HG02970 (cell line): ENCODE data around the gene RHBDD1.

Source experiments
- ATAC-seq: cut with Tn5 transposase; IDR thresholded peaks from one replicate; pipeline ENCODE4 v1.9.1; 2021; ENCODE audit warnings: mild to moderate bottlenecking, moderate library complexity, moderate number of reproducible peaks; ENCODE audit not compliant: unreplicated experiment, low FRiP score

The RHBDD1 gene, protein sequence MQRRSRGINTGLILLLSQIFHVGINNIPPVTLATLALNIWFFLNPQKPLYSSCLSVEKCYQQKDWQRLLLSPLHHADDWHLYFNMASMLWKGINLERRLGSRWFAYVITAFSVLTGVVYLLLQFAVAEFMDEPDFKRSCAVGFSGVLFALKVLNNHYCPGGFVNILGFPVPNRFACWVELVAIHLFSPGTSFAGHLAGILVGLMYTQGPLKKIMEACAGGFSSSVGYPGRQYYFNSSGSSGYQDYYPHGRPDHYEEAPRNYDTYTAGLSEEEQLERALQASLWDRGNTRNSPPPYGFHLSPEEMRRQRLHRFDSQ

DNA sequence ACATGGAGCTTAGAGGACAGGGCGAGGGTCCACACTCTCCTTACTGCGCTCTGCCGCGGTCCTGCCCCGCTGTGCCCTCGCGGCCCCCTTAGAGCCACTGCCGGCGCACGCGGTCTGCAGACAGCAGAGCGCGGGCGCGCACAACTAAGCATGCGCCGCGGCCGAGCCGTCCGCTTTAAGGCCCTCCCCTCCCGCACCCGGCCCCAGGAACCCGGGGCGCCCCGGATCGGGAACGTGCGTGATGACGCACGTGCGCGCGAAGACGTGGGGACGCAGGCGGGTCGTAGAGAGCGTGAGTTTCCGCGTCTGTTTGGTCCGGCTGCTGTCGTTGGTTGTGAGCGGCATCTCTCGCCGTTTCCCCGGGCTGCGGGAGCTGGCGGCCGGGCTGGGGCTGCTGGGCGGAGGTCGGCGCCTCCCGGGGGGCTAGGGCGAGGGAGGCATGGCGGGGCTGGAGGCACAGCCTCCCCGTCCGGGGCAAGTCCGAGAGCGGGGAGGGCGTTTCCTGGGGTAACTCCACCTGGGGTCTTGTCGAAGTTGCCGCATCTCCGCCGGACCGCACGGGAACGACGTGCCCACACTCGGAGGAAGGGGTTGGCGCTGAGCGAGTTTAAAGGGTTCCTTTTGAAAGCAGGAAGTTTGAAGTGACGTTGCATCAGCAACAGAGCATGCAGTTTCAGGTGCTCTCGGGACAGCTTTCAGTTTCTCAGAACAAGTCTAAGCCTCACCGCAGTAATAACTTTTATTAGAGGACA lies at the start of gene RHBDD1:
Gene RHBDD1, plus strand, starts transcription at position 259 of the 752 bp plus-strand sequence. CDS start 28,640 bp downstream, outside the sequence.
- ATAC-seq: peak; percentile 81

DNA sequence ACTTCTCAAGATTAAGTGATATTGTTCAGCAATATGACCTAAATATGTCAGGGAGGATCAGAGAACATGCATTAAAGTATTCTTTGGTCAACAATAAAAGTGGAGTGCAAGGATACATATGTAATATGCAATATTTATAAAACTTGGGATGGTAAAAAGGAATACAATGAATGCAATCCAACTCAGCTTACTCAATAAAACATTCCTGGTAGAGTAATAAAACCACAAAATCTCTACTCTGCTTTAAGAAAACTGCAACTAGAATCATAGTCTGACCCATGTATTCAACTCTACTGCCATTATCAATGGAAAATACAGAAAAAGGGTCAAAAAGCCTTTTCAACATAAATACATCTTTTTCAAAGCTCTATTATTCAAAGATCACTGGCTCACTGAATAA lies 47.8 kb upstream of the RHBDD1 start:
- no peak for ATAC-seq

DNA sequence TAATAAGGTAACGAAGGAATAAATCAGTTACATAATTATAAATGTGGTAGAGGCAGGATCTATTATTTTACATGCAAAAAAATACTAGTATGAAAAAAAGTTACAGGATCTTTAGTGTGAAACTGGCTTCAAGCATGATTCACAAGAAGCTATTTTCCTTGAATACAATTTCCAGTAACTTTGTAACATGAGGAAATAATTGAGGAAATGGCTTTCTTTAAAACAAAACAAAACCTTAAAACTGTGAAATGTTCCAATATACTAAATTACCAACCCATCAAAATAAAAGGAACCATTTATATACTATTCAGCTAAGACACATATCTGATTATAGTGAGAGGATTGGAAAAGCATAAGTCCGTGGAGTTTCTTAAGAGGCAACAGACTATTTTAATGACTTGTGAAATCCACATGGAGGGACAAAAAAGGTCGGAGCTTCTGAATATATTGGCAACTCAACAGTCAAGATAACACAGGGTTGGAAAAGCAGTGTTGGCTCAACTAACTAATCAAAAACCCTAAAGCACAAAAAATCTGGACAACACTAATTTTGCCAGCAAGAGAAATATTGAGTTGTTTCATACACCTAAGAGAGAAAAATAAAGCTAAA lies 46.9 kb upstream of the RHBDD1 start:
- no peak for ATAC-seq

DNA sequence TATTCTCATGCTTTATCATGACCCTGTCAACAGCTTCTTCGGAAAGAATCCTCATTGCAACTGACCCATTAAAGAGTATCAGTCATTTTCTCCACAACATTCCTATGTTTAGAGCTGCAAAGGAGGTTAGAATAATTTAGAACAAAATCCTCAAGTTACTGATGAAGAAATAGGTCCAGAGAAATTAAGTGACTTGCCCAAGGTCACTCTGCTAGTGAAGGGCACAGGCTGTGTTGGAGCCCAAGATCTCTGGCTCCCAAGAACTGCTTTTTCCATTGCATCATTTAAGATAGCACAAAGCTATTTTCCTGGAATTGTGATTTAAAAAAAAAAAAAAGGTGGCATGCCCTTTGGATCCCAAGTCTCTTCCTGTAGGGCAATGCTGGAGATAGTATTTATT lies 45.8 kb upstream of the RHBDD1 start:
- ATAC-seq: no peak

DNA sequence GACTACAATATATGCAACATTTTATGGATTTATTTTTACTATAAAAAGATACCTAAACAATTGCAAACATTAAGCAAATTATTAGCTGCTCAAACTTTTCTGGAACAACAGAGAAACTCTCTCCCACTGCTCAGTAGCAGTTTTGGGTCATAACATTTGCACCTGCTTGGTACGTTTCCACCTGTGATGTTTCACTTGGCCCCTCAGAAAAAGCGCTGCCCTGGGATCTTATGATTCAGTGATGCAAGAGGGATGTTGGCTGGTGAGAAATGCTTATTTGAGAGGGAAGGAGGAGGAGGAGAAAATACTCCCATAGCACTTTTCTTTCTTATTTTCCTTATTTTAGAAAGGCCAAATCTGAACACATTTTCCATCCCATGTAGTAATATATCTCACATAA lies 45.4 kb upstream of the RHBDD1 start:
- no peak for ATAC-seq

DNA sequence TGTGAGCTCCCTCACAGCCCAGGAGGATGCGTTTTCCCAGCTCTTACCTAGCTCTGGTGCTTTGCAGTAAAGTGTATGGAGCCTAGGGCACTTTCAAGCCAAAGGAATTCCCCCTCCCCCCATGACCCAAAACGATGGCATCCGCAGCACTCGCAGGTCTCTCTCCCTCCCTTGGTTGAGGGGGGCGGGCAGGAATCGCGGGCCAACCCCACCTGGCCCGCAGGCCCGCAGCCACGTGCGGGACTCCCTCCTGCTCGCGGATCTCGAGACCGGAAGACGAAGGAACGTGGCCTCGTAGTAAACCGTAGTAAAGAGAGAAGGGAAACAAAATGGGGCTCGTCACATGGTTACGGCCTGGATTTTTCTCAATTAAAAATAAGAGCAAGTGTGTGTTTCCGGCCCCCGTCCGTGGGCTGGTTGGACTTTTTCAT lies 44.8 kb upstream of the RHBDD1 start:
- peak; percentile 67 for ATAC-seq

DNA sequence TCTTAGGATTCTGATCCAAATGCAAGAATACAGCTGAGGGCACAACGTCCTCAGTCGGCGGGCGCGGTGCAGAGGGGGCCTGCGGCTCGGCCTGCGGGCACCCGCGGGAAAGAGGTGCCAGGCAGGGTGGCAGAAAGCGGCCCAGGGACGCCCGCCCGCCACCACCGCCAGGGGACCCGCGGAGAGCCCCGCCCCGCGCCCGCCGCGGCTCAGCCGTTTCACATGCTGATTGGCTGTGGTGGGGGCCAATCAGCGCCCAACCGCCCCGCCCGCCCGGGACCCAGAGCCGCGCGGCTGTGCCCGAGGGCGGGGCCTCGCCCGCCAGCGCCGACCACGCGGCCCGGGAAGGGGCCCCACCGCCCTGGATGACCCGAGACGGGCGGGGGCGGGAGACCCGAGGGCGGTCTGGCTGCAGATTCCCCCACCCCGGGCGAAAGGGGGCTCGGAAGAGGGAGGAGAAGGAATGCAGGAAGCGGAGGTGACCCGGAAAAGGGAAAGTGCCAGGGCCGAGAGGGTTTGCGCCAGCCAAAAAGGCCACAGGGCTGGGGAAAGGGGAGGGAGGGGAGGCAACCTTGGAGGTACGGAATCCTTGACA lies 44.3 kb upstream of the RHBDD1 start:
- peak; percentile 99 for ATAC-seq

DNA sequence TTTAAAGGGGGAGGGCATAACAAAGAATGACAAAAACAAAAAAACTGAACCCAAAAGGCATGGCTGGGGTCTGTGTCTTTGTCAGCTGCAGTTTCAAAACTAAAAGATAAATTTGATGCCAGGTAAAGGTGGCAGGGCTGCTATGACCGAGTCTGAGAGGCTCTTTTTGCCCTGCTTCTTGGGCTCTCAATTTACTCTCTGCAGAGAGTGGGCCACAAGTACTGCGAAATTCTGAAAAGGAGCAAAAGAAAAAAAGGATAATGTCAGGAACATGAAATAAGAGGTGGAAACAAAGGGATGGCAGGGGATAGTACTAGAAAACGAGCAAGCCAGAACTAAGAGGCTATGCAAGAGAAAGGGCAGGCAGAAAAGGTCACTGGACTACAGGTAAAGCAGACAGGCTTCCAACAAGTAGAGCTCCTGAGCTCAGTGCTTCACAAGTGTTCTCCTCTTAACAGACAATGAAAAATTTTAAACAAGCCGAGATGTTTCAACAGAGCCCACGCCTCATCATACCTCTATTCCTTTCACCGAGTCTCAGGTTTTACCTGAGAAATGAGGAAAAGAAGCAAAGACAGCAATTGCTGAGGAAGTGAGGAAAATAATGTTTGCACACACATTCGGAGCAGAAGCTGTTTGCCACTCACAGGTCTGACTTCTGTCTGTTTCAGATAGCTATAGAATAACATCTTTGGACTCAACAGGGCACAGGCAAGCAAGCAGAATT lies 43.5 kb upstream of the RHBDD1 start:
- ATAC-seq: no peak

DNA sequence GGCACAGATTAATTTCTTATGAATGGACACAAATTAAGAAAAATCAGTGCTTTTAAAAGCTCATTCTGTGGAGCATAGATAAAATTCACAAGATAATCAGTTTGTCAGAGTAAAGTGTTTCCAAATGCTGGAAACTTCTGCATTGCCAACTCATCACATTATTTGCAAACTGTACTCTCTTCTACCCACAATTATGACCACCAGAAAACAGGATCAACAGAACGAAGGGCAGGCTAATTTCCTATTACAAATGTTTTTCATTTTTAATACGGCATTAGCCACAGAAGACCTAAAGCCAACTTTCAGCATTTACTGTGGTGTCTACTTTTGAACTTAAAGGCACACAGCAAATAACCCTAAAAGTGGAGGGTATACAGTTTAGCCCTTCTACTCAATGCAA lies 42.2 kb upstream of the RHBDD1 start:
- ATAC-seq: no peak

DNA sequence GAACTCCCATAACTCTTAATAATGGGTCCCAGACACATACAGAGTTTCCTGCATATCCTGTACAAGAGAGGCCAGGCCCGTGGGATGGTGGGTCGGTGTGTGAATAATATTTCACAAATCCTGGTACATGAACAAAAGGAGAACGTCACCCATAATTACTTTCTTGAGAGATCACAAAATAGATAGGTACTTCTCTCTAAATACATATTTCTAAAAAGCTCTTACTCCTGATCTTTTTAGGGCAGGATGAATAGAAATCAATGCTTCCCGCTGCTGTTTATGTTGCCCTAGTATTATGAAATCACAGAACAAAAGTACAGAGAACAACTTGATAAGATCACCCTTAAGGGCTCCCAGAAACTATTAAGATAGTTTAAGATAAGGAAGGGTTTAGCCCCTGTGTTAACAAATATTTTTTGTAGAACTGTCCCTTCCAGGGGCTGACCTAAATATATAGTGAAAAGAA lies 41.6 kb upstream of the RHBDD1 start:
- ATAC-seq: no peak

DNA sequence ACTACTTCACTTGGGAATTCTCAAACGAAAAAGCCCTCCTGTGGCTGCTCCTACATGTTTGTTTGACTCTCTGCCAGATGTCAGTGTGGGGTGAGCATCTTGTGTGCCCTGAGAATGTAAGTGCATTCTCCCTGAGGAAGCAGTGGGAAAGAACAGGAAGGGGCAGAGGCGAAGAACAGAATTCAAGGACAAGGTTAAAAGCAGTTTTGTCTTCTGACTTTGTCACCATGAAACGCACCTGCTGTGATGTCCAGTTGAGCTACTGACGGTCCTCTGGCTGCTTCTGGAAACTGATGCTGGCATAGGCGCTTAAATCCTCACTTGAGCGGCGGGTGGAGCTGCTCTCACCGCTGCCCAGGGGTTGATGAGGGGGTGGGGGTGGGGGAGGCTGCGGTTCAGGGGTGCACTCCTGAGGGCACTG lies 41.1 kb upstream of the RHBDD1 start:
- no peak for ATAC-seq

DNA sequence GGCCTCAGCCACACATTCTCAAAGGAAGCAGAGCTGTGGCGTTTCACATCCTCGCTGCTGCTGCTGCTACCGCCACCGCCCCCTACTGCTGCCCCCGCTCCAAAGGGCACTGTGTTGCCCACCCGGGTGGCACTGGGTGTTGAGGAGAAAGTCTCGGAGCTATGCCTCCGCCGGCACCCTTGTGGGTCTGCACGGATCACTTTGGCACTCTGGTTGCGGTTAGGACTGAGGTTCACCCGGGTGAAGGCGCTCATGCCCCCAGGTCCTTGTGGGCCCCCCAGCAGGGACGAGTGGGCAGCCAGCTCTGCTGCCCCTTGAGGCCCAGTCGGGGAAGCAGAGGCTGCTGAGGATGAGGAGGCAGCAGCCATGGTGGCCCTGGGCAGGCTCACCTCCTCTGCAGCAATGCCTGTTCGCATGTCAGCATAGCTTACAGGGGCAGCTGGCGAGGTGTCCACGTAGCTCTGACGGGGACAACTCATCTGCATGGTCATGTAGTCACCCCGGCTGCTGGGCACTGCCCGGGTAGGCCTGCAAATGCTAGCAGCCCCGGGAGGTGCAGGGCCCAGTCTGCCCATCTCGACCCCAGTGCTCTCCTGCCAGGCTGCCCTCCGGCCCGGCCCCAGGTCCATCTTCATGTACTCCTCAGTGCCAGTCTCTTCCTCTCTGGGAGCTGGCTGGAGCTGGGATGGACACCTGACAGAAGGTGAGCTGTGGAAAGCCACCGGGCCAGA lies 40.4 kb upstream of the RHBDD1 start:
- no peak for ATAC-seq

DNA sequence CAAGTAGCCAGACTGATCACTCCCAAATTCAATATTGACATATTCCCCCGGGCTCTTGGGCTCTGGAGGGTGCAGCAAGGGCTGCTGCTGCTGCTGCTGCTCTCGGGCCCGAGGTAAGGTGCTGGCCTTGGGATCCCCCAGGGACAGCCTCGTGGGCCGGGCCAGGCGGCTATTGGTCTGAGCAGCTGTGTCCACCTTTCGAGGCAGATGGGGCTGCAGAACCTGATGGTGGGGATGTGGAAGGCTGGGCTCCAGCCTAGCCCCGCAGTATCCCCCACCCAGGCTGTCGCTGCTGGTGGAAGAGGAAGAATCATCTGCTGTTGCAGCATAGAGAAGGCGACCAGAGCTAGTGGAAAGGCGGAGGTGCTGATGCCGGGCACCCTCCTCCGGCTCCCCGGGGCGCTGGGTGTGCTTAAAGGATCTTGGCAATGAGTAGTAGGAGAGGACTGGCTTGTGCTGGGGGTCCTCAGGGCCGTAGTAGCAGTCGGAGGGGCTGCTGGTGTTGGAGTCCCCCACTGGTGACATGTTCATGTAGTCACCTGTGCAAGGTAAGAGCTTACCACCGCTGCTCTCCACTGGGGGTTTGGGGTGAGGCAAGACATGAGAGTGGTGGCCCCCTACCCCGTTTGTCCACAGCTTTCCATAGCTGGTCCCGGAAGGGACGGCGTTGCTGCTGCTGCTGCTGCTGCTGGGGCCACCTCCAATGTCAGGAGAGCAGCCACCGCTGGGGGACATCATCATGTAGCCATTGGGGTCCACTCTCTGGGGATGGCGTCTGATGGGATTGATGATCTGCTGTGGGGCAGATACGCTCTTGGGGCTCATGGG lies 39.6 kb upstream of the RHBDD1 start:
- no peak for ATAC-seq

DNA sequence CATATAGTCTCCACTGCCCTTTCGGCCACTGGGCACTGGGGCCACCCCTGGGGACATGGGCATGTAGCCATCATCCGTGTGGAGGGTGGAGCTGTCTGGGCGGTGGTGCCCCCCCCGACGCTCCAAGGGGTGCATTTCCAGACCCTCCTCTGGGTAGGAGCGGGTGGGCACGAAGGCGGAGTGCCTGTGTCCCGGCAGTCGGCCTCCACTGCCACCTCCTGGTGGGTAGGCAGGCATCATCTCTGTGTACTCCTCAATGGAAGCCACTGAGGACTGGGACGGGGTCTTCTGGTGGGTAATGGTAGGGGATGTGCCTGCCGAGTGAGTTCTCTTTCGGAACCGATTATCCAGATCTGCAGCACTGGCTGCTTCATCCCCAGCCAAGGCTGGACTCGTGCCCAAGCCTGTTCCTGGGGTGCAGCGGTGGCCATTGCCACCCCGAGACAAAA lies 39.0 kb upstream of the RHBDD1 start:
- no peak for ATAC-seq

DNA sequence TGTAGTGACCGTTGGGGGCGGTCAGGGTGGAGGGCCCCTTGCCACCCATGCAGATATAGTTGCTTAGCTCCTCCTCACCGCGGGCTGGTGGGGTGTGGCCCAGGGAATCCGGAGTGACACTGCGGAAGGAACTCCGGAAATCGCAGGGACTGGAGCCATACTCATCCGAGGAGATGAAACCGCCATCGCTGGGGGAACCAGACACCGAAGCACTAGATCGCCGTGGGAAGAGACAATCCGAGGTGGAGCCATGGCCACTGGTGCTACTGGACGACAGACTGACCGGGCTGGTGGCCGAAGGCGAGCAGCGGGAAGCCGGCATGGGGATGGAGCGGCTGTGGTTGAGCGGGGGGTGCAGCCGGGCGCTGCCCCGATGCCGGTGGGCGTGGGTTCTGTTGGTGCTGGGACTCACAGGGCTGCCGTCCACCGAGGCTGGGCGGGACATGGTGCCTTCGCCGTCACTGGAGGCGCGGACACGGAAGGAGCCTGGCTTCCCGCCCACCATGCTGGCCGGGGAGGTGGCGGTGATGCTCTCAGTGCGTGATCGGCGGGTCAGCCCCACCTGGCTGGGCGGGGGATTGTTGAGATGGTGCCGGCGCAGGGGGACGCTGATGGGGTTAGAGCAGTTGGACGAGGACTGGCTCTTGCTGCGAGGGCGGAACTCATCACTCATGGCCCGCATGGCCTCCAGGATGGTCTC lies 38.4 kb upstream of the RHBDD1 start:
- ATAC-seq: no peak

DNA sequence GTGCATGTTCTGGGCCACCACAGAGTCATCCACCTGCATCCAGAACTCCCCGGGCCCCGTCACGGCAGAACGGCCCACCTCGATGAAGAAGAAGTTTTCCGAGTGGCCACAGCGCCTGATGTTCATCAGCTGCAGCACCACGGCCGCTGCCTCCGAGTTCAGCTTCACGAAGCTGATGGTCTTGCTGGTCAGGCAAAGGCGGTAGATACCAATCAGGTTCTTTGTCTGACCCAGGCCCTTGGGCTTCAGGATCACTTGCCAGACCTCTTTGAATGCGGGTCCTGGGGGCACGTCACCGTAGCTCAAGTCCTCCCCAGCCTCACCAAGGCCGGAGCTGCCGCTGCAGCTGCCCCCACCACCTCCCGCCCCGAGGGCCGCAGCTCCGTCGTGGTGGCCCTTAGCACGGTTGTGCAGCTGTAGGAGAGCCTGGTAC lies 37.8 kb upstream of the RHBDD1 start:
- ATAC-seq: no peak

DNA sequence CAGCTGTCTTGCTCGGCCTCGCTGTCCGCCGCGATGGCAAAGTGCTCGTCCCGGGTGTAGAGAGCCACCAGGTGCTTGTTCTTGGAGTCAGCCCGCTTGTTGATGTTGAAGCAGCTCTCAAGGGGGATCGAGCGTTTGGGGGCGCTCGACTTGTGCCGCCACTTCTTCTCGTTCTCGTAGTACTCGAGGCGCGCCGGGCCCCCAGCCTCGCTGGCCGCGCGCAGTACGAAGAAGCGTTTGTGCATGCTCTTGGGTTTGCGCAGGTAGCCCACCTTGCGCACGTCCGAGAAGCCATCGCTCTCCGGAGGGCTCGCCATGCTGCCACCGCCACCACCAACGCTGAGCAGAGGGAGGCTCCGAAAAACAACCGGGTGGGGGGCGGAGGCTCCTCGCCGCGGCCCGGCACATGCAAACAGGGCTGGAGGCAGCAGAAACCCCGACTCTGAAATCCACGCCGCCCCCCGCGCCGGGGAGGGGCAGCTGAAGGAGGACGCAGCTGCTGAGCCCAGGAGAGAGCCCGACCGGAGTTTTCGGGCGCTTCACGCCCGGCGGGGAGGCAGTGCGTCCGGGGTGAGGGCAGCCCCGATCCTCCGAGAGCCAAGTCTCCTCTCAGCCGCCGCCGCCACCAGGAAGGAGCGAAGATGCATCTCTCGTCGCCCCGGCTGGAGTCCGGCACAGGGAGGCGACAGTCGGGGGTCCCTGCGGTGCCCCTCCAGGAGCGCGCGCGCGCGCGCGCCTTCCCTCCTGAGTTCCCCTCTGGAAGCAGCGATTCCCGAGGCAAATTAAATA lies 37.2 kb upstream of the RHBDD1 start:
- no peak for ATAC-seq
